Measurements from ENCODE around the gene ABHD1.

- TF ChIP-seq PRDM2 (tag by site-specific recombination; IDR thresholded peaks at IDR 0.05; ENCODE audit: borderline replicate concordance), result no peak
- no peak for TF ChIP-seq ZNF610 (tag by site-specific recombination; IDR thresholded peaks at IDR 0.05; ENCODE audit: borderline replicate concordance)
- TF ChIP-seq, protein P1, sequence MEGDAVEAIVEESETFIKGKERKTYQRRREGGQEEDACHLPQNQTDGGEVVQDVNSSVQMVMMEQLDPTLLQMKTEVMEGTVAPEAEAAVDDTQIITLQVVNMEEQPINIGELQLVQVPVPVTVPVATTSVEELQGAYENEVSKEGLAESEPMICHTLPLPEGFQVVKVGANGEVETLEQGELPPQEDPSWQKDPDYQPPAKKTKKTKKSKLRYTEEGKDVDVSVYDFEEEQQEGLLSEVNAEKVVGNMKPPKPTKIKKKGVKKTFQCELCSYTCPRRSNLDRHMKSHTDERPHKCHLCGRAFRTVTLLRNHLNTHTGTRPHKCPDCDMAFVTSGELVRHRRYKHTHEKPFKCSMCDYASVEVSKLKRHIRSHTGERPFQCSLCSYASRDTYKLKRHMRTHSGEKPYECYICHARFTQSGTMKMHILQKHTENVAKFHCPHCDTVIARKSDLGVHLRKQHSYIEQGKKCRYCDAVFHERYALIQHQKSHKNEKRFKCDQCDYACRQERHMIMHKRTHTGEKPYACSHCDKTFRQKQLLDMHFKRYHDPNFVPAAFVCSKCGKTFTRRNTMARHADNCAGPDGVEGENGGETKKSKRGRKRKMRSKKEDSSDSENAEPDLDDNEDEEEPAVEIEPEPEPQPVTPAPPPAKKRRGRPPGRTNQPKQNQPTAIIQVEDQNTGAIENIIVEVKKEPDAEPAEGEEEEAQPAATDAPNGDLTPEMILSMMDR (tag by site-specific recombination; IDR thresholded peaks at IDR 0.05), result no peak
- TF ChIP-seq ZNF677 (tag by site-specific recombination; IDR thresholded peaks at IDR 0.05), result no peak
- no peak for TF ChIP-seq ZNF558 (tag by site-specific recombination; IDR thresholded peaks at IDR 0.05)
- TF ChIP-seq INSM2 (tag by site-specific recombination; IDR thresholded peaks at IDR 0.05), result no peak
- TF ChIP-seq ZNF416 (tag by site-specific recombination; IDR thresholded peaks at IDR 0.05), result no peak
- no peak for TF ChIP-seq ZNF423 (tag by site-specific recombination; IDR thresholded peaks at IDR 0.05)
- TF ChIP-seq ZNF23 (tag by site-specific recombination; IDR thresholded peaks at IDR 0.05; ENCODE audit: borderline replicate concordance), result no peak
- TF ChIP-seq TRIM28 (IDR thresholded peaks at IDR 0.05; ENCODE audit: borderline replicate concordance, low read length), result no peak
Measured at GRCh38 chr2:27138111-27138510, 14.5 kb downstream of the ABHD1 start.

Data from HEK293 (cell line).